ENCODE measurements around the gene VPREB3. TPM values are rescaled to one million over a fixed set of nuclear protein-coding genes. Genes with fewer than 3 reads are reported as not detected.
A peak's percentile ranks its signal among the peaks of the same experiment; 100 is the strongest.

The VPREB3 gene
- total RNA-seq, 3 donors from 2014 or later (not counting 1 experiment from before 2014, with no cell fraction given), result not detected

DNA sequence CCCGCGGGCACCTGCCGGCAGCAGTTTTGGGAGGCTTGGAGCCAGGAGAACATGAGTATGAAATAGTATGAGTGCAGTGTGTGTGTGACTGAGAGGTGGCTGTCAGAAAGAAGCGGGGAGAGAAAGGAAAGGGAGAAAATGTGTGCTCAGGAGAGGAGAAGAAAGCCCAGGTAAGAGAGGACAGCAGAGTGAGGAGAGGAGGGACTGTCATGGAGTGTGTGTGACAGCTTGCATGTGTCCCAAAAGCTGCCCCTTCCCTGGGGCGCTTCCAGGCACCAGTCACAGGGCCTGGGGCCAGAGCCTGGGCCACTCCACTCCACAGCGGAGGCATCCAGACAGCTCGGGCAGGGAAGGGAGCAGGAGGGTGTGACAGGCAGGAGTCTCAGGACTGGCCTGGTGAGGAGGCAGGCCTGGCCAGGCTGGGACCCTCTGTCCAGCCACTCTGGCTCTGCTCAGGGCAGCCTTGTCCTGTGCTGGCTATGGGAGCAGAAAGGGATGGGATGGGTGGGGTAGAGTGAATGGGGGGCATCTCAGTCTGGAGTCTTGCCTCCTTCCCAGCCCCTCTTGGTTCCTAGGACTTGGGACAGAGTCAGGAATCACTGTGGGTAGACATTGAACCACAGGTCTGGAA, 19.4 kb upstream of the VPREB3 start:
- Histone ChIP-seq H3K4me3 (ENCODE audit: low read length) (no peak overlapping the region), H3K27me3 (ENCODE audit: control insufficient read depth, insufficient read depth, low read length) (no peaks in the 10 kb centered on the region), H3K27ac (ENCODE audit: low read length) (no peak overlapping the region), H3K9me3 (ENCODE audit: control insufficient read depth, insufficient read depth, low read length) (no peaks in the 10 kb centered on the region), H3K36me3 (ENCODE audit: control insufficient read depth, insufficient read depth, low read length) (no peaks in the 10 kb centered on the region), H3K4me1 (ENCODE audit: control insufficient read depth, insufficient read depth, low read length) (peaks cover 28% of the 10 kb centered on the region)
- Mint-ChIP-seq H3K36me3 (no peaks in the 10 kb centered on the region), H3K4me1 (peaks cover 0 to 15% of the 10 kb centered on the region in 2 donors), H3K27ac (no peak overlapping the region), H3K27me3 (ENCODE audit: low read depth in 2 of 2) (no peaks in the 10 kb centered on the region), H3K9me3 (no peaks in the 10 kb centered on the region), H3K4me3 (no peak overlapping the region)
- intact Hi-C loops (cut with micrococcal nuclease), result loop anchor here (2.0 kb wide), 1 partner anchor 13 kb away; the partner anchor contains the start of gene SMARCB1
- WGBS (ENCODE audit: insufficient coverage), result 95% methylated on average over 7 of the region's 7 CpGs
- no peak for DNase-seq
- no peak for ATAC-seq
- TF ChIP-seq, protein P1, sequence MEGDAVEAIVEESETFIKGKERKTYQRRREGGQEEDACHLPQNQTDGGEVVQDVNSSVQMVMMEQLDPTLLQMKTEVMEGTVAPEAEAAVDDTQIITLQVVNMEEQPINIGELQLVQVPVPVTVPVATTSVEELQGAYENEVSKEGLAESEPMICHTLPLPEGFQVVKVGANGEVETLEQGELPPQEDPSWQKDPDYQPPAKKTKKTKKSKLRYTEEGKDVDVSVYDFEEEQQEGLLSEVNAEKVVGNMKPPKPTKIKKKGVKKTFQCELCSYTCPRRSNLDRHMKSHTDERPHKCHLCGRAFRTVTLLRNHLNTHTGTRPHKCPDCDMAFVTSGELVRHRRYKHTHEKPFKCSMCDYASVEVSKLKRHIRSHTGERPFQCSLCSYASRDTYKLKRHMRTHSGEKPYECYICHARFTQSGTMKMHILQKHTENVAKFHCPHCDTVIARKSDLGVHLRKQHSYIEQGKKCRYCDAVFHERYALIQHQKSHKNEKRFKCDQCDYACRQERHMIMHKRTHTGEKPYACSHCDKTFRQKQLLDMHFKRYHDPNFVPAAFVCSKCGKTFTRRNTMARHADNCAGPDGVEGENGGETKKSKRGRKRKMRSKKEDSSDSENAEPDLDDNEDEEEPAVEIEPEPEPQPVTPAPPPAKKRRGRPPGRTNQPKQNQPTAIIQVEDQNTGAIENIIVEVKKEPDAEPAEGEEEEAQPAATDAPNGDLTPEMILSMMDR (IDR thresholded peaks at IDR 0.05), result no peak

DNA sequence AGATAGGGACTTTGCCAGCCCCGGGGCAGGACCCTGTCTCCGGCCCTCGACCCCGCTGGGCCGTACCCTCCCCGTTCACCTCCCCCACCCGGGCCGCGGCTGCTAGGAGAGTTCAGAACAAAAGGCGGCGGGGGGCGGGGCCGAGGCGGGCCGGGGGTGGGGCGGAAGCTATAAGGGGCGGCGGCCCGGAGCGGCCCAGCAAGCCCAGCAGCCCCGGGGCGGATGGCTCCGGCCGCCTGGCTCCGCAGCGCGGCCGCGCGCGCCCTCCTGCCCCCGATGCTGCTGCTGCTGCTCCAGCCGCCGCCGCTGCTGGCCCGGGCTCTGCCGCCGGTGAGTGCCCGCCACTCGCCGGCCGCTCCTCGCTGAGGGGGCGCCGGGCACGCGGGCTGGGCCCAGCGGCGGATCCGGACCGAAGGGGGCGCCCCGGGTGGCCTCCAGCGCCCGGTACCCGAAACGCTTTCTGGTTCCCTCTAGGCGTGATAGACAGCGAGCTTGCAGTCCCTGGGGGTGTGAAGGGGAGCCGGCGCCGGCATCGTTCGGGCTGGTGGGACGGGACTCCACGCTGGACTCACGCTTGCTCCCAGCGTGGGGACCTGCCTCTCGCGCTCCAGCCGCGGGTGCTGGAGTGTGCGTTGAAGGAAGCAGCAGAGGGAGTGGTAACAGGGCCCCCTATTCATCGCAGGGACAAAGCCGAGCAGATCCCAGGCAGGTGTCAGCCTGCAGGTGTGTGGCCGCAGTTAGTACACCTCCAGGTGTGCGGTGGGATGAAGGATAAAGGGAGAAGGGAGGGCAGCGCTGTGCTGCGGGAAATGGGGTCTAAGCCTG, 18.6 kb upstream of the VPREB3 start, which contains the start of gene MMP11:
MMP11 (plus strand) TSS at position 201 of the 825 bp plus-strand sequence; CDS start at position 223, 22 bp downstream.
- Mint-ChIP-seq H3K27me3 (ENCODE audit: low read depth in 2 of 2) (no peaks in the 10 kb centered on the region), H3K9me3 (no peaks in the 10 kb centered on the region), H3K4me1 (peaks cover 0 to 19% of the 10 kb centered on the region in 2 donors), H3K36me3 (no peaks in the 10 kb centered on the region), H3K4me3 (peak within 1 kb of the TSS; percentile 67), H3K27ac (peak within 1 kb of the TSS in 1 of 2 donors; percentile 33)
- Histone ChIP-seq H3K4me3 (ENCODE audit: low read length) (peak within 1 kb of the TSS; percentile 22), H3K27ac (ENCODE audit: low read length) (no peak within 1 kb of the TSS), H3K36me3 (ENCODE audit: control insufficient read depth, insufficient read depth, low read length) (no peaks in the 10 kb centered on the region), H3K27me3 (ENCODE audit: control insufficient read depth, insufficient read depth, low read length) (no peaks in the 10 kb centered on the region), H3K9me3 (ENCODE audit: control insufficient read depth, insufficient read depth, low read length) (no peaks in the 10 kb centered on the region), H3K4me1 (ENCODE audit: control insufficient read depth, insufficient read depth, low read length) (peaks cover 35% of the 10 kb centered on the region)
- intact Hi-C loops (cut with micrococcal nuclease), result loop anchor here (2.0 kb wide), 1 partner anchor 14 kb away; the partner anchor contains the start of gene SMARCB1
- TF ChIP-seq, protein P1 (IDR thresholded peaks at IDR 0.05), result no peak
- WGBS (ENCODE audit: insufficient coverage), result 8% methylated on average over 79 of the region's 79 CpGs
- DNase-seq (peak; percentile 38 to 72), ATAC-seq (peak; percentile 67 to 74 (median 73))

DNA sequence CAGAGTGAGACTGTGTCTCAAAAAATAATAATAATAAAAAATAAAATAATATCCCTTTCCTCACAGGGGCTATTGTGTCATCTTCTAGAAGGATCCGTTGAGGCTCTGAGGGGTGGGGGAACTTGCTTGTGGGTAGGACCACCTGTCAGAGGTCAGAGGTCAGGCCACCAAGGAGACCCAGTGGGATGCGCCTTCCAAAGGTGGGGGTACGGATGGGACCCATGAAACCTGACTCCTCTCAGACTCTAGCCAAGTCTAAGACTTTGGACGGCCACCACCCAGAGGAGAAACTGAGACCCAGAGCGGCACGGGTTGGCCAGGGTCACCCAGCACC, 18.1 kb upstream of the VPREB3 start:
- Histone ChIP-seq H3K4me1 (ENCODE audit: control insufficient read depth, insufficient read depth, low read length) (peaks cover 36% of the 10 kb centered on the region), H3K4me3 (ENCODE audit: low read length) (peak overlapping the region; percentile 22), H3K27me3 (ENCODE audit: control insufficient read depth, insufficient read depth, low read length) (no peaks in the 10 kb centered on the region), H3K27ac (ENCODE audit: low read length) (no peak overlapping the region), H3K9me3 (ENCODE audit: control insufficient read depth, insufficient read depth, low read length) (no peaks in the 10 kb centered on the region), H3K36me3 (ENCODE audit: control insufficient read depth, insufficient read depth, low read length) (no peaks in the 10 kb centered on the region)
- intact Hi-C loops (cut with micrococcal nuclease), result loop anchor here (2.0 kb wide), 1 partner anchor 15 kb away; the partner anchor contains the start of gene SMARCB1
- Mint-ChIP-seq H3K27me3 (ENCODE audit: low read depth in 2 of 2) (no peaks in the 10 kb centered on the region), H3K9me3 (no peaks in the 10 kb centered on the region), H3K27ac (no peak overlapping the region), H3K36me3 (no peaks in the 10 kb centered on the region), H3K4me1 (peaks cover 0 to 19% of the 10 kb centered on the region in 2 donors), H3K4me3 (peak overlapping the region; percentile 67)
- ATAC-seq (no peak), DNase-seq (no peak)
- TF ChIP-seq, protein P1 (IDR thresholded peaks at IDR 0.05), result no peak
- WGBS (ENCODE audit: insufficient coverage), result 41% methylated on average over 6 of the region's 6 CpGs
